GM19395 (cell line): ENCODE data around the gene PRSS48.
"Not testable (repeated sequence)": the region's sequence is repeated elsewhere in the genome, so short reads cannot be mapped to it uniquely, and the experiment has no call there.

Source experiments
- ATAC-seq: cut with Tn5 transposase; IDR thresholded peaks from one replicate; pipeline ENCODE4 v1.9.1; 2021; ENCODE audit warnings: mild to moderate bottlenecking, moderate library complexity; ENCODE audit not compliant: unreplicated experiment

The PRSS48 gene

DNA sequence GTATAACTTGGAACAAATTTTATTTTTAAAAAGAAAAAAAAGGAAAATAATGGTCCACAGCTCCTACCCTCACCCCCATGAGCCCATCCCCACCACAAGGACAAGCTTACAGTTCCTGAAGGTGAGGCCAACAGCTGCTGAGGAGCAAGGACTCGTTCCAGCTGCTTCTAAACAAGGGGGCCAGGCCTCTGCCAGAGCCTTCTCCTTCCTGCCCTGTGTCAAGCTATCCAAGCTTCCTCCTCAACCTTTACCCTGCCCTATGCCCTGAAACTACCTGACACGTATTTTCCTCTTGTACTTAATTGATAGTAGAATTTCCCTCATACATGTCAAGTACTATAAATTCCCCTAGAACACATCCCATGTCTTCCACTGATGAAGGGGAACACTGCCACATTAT lies 39.7 kb downstream of the PRSS48 start:
- ATAC-seq: no peak

DNA sequence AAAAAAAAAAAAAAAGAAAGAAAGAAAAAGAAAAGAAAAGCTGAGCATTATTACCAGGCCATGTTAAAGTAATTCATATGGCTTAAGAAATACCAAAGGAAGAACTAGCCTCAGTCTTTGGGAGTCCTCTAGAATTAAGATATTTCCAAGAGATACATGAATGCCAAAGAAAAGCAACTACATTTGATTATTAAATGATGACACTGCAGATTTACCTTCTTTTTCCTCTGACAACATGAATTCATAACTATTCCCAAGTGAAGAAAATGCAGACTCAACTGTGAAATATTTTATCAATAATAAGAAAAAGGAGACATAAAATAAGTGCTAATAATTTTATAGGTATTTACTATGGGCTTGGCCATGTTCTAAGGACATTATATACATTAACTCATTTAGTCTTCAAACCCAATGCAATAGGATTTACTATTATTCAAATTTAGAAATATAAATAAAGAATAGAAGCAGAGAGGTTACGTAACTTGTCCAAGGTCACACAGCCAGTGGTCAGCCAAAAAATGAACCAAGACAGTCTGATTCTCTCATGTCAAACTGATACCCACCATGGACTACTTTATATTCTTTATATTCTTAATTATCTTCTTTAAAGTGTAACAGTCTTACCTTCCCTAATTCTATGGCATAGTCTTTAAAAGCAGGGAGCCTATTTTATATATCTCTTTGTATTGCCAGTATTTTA lies 41.5 kb downstream of the PRSS48 start:
- ATAC-seq: no peak

DNA sequence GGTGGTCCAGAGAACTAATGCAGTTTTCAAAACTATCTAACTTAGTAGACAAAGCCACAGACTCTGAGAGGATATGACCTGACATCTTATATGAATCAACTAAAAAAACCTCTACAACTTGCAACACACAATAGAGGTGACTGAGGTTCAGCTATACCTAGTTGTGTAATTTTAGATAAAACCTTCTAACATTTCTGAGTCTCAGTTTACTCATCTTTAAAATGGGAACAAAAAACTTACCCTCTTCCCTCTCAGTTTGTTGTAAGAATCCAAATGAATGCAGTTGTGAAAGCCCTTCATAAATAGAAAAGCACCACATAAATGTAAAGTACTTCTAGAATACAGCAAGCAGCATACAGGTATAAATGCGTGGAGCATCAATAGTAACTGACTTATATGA lies 42.5 kb downstream of the PRSS48 start:
- ATAC-seq: no peak

DNA sequence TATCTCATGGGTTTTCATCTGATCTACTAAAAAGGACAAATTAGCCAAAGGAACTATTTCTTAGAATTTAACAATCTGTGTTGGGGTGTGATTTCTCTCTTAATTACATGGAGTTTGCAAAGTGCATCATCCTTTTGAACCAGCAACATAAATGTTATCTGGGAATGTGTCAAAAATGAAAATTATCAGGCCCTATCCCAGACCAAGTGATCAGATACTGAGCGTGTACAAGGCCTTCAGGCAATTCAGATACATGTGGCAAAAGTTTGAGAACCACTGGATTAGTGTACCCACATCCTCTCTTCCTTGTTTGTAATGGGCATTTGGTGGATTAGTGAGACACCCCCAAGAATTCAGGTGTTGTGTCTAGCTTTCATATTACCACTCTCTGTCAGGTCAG lies 44.6 kb downstream of the PRSS48 start:
- ATAC-seq: no peak

DNA sequence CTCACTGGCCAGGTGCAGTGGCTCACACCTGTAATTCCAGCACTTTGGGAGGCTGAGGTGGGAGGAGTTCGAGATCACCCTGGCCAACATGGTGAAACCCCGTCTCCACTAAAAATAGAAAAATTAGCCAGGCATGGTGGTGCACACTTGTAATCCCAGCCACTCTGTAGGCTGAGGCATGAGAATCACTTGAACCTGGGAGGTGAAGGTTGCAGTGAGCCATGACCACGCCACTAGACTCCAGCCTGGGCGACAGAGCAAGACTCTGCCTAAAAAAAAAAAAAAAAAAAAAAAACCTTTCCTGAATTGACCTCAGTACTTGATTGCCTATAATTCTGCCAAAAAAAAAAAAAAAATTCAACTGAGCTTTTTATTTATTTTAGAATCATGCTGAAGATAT lies 45.2 kb downstream of the PRSS48 start:
- not testable (repeated sequence) for ATAC-seq

DNA sequence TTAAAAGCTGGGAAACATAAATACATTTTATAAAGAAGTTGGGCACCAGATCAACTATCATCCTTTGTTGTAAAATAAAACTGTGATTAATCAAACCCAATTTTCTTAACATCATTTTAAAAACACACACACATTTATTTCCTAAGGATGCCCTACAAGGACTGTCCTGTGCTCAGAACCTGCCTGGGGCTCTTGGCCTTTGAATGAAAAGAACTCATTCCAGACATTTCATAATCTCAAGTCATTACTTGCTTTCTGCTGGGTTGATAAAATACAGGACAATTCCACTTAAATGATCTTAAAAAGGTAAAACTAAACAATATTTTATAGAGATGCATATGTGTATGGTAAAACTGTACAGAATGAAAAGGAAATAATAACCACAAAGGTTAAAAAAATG lies 45.6 kb downstream of the PRSS48 start:
- no peak for ATAC-seq

DNA sequence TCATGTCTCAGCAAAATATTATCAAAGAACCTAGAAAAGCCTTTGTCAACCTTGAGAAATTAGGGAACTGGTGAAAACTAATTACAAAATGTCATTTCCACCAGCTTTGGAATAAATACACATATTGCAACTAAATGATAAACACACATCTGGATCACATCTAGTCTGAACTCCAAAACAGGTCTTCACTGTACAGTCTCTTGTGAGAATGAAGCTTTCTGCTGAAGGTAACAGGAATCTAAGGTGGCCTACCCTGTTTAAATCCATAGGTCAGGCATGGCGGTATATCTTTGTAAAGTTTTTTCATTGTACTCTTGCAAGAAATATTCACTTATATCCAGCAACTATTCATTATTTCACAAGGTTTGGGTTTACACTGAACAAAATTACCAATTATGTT lies 46.7 kb downstream of the PRSS48 start:
- ATAC-seq: no peak

DNA sequence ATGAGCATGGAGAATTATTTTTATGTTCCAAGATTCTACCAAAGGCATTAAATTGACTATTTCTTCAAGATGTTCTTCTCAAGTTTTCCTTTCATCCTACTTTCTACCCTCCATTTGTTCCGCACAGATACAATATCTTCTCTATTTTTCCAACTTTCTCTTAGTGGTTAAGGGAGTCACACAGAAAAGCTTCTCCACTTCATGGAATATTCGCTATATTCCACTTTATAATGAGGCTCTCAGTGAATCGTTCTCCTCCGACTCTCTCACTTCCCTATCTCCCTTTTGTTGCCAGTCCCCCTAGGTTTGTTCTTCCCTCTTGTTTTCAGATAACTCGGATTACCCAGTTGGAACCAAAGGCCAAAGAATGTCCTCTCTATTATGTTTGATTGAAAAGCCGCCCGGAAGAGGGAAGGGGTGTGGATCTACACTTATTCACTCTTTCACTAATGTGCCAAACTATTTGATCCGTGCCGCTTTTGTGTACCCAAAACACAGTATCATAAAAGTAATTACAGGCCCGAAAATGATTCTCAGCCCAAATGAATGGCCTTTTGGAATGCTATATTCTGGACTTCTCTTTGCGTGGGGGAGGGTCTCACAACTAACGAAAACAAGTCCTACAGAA lies 47.3 kb downstream of the PRSS48 start:
- no peak for ATAC-seq

DNA sequence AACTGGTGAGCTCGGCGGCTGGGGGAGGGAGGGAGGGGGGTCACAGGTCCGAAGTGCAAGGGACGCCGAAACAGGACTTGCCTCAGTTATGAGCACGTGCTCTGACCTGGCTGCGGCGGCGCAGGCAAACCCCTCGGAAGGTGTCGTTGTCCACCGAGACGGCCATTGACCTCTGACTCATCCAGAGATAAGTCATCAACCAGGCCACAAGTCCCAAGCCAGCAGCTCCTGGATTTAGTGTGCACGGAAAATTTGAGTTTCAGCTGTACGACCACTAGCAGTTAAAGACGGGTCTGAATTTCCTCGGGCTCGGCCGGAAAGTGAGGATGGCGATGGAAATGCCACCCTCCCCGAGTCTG lies 47.8 kb downstream of the PRSS48 start:
- ATAC-seq: no peak

DNA sequence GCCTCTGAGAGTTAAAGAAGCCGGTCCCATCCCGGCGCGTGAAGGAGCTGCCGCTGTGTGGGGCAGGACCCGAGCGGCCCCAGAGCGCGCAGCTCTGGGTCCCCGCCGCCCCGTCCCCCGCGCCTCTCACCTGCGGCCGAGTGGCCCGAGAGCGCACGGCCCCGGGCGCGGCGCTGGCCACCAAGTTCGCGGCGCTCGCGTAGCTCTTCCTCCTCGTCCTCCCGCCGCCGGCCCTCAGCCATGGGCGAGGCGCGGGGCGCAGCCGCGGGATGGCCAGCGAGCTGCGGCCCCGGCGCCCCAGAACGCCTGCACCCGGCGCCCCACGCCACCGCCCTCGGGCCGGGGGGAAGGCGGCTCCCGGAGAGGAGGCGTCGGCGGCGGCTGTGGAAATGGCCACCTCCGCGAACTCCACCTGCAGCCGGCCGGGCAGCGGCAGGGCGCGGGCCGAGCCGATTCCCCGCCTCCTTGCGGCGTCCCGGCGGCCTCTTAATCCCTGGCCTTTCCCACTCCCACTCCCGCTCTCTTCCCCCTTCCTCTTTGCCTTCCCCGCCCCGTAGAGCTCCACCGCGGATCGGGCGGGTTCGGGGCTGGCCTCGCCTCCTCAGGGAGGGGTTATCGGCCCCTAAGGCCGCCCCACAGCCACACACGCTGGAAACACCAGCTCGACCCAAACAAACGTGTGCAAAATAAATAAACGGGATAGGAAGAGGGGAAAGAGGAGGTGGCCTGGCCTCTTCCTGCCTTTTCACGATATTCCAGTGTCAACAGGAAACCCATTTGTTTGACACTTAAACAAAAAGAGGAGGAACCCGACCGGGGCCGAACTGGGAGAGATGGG lies 48.4 kb downstream of the PRSS48 start, which contains the start of gene SH3D19:
Gene SH3D19 (minus strand): TSS at position 495 of the 838 bp plus-strand sequence. CDS start 253 bp downstream, at position 242.
- no peak for ATAC-seq

DNA sequence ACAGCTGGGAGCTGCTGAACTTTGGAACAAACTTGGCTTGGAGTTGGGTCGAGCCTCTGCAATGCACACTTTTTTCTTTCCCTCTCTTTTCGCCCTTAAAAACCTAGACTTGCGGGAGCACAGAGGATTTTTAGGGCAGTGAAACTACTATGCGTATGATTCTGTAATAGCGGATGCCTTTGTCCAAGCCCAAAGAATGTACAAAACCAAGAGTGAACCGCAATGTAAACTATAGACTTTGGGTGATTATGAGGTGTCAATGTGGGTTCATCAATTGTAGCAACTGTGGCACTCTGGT lies 48.9 kb downstream of the PRSS48 start:
- ATAC-seq: no peak

DNA sequence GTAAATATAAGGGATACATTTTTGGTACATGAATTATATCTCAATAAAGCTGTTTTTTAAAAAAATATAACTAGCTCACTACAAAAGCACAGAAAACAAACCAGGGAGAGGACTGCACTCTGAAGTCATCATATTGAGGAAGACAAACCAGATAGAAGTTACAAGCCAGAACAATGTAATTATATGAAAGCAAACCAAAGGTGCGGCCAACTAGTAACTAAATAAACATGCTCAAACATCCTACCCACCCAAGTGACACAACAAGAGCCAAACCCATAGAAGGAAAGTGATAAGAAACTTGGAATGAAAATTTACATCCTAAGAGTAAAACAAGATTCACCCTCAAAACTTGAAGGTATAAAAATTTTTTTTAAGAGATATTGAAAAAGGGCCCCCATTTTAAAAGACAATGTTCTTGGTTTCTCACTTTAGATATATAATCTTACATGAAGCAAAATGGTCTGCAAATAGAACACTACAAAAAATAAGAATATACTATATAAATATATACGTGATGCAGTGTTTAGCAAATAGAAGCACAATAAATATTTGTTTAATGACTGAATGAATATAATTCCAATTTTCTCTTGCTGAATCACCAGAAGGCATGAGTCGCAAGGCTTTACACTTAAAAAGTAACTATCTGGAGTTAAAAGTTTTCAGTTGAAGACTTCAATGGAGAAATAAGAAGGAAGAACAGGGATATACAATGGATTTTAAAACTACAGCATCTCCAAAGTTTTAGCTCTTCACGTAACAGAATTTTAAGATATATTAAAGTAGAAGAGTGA lies 52.5 kb downstream of the PRSS48 start:
- ATAC-seq: no peak

DNA sequence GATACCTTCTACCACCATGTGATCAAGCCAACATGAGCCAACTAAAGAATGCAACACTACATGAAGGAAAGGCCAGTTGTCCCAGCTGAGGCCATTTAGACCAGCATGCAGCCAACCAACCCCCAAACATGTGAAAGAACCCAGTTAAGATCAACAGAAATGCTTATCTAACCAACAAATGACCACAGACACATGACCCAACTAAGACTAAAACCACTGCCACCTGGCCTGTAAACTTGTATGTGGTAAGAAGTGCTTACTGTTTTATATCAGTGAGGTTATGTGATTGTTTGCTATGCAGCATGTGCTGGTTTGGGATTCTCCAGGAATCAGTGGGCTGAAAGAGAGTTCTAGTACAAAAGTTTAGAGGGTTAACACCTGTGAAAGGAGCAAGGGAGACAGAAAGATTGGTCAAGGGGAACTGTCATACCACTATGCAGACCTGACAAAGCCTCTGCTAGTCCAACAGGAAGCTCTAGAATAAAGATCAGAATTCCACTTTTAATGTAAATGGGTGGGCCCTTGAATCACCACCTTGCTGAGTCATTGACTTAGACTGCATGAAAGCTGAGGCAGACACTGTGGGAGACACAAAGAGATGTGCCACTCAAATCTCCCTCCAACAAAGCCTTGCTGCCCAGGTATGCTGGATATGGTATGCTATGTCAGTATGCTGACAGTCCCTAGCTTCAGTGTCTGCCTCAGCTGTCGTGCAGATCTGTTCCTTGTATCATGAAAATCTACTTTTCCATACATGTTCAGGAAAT lies 54.5 kb downstream of the PRSS48 start:
- no peak for ATAC-seq

DNA sequence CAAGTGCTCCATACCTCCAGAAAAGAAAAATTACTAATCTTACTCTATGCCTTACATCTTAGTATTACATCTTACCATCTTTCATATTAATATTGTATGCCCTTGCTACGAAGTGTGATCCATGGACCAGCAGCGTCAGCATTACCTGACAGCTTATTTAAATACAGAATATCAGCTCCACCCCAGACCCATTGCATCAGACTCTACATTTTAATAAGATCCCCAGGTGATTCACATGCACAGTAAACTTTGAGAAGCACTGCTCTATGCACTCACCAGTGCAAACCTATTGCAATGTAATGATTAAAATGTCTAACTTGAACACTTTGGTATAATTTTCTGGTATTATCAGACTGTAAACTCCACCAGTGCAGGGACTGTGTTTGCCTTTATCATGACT lies 62.5 kb downstream of the PRSS48 start:
- no peak for ATAC-seq

DNA sequence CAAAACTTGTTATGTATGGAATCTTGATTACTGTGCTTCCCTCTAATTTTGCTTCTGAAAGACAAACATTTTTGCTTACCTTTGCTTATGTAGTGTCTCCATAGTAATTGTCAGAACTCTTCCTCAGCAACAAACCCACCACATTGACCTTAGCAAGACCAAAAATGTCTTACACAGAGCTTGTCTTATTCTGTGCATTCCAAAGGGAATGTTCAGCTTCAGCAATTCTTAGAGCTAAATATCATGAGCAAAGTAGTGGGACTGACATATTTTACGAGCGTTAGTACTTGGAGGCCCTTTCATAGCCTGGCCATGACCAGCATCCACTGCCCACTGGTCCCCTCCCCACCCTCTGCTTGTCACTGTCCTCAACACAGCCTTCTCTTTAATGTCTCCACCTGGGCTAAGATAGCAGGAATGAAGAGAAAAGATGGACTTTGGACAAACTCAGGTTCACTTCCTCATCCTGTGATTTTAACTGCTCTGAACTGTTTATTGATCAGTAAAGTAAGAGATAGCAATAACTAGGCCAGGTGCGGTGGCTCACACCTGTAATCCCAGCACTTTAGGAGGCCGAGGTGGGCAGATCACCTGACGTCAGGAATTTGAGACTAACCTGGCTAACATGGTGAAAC lies 63.9 kb downstream of the PRSS48 start:
- ATAC-seq: no peak
